ENCODE results near the gene EFHD1. TPM values are rescaled to one million over a fixed set of nuclear protein-coding genes. Genes with fewer than 3 reads are reported as not detected.

EFHD1 gene
- polyA plus RNA-seq, 3 donors, result not detected

DNA sequence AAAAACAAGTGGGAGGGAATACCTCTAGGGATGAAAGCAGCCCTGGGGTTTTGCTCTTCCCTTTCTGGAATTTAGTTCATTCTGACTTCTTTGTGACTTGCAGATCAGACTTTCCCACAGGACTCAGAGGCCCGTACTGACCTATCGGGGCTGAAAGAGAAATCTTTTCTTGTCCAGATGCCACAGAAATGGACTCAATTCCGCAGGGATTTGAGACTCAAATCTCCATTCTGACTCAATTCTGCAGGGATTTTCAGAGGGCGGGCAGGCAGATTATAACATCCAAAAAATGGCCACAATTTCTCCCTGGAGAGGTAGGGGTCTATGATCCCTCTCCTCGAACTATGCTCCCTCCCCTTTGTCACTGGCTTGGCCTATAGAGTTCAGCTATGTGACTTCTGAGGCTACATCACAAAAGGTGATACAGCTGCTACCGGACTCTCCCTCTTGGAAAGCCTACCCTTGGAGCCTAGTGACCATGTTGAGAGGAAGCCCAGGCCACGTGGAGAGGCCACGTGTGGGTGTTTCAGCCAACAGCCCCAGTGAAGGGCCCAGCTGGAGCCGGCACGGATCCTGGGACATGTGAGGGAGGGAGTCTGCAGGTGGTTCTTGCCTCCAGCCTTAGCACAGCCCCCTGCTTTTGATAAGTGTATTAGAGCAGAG lies 4.8 kb upstream of the EFHD1 start:
- H4K20me1 ChIP-seq (ENCODE audit: insufficient read depth, low read length), result no peaks in the 10 kb centered on the region
- H3K4me3 ChIP-seq (replicated peaks in 1 of 3; ENCODE audit: low read depth in 2 of 3, low read length in 3 of 3), result no peak overlapping the region
- H2AFZ ChIP-seq (ENCODE audit: insufficient read depth, low read depth, low read length, poor library complexity, severe bottlenecking), result no peak overlapping the region
- peaks cover 6 to 8% of the 10 kb centered on the region in 2 donors for H3K4me1 ChIP-seq (ENCODE audit: control insufficient read depth in 1 of 2, insufficient read depth in 2 of 2, low read length in 2 of 2)
- peaks cover 1% of the 10 kb centered on the region for H3K4me1 Mint-ChIP-seq
- H3K4me3 Mint-ChIP-seq, result no peak overlapping the region
- TF ChIP-seq, protein P1, sequence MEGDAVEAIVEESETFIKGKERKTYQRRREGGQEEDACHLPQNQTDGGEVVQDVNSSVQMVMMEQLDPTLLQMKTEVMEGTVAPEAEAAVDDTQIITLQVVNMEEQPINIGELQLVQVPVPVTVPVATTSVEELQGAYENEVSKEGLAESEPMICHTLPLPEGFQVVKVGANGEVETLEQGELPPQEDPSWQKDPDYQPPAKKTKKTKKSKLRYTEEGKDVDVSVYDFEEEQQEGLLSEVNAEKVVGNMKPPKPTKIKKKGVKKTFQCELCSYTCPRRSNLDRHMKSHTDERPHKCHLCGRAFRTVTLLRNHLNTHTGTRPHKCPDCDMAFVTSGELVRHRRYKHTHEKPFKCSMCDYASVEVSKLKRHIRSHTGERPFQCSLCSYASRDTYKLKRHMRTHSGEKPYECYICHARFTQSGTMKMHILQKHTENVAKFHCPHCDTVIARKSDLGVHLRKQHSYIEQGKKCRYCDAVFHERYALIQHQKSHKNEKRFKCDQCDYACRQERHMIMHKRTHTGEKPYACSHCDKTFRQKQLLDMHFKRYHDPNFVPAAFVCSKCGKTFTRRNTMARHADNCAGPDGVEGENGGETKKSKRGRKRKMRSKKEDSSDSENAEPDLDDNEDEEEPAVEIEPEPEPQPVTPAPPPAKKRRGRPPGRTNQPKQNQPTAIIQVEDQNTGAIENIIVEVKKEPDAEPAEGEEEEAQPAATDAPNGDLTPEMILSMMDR (IDR thresholded peaks at IDR 0.05), result no peak
- H3K27ac ChIP-seq (ENCODE audit: low read depth in 1 of 2, low read length in 2 of 2), result no peak overlapping the region
- H3K27me3 Mint-ChIP-seq (ENCODE audit: low read depth in 3 of 3), result peaks cover 36 to 68% (median 56%) of the 10 kb centered on the region in 3 donors
- no peaks in the 10 kb centered on the region for H3K9me3 ChIP-seq (replicated peaks in 1 of 2; ENCODE audit: control insufficient read depth in 1 of 2, insufficient read depth in 1 of 2, low read length in 2 of 2)
- intact Hi-C loops (cut with micrococcal nuclease), result no loop called here
- no peak overlapping the region for H3K9ac ChIP-seq (ENCODE audit: insufficient read depth, low read length, poor library complexity, severe bottlenecking)
- H3K9me3 Mint-ChIP-seq, result peaks cover 0 to 5% (median 2%) of the 10 kb centered on the region in 7 donors
- no peak for DNase-seq
- H3K27ac Mint-ChIP-seq, result no peak overlapping the region
- 96% methylated on average over 5 of the region's 10 CpGs for WGBS (ENCODE audit: insufficient coverage)
- H3K36me3 ChIP-seq (replicated peaks in 1 of 2; ENCODE audit: control insufficient read depth in 1 of 2, insufficient read depth in 2 of 2, low read length in 2 of 2), result no peaks in the 10 kb centered on the region
- peaks cover 21 to 48% of the 10 kb centered on the region in 2 donors for H3K27me3 ChIP-seq (ENCODE audit: control insufficient read depth in 2 of 2, insufficient read depth in 2 of 2, low read length in 2 of 2)
- no peaks in the 10 kb centered on the region for H3K79me2 ChIP-seq (ENCODE audit: insufficient read depth, low read length)
- peaks cover 0 to 2% of the 10 kb centered on the region in 2 donors for H3K36me3 Mint-ChIP-seq
- H3K4me2 ChIP-seq (replicated peaks; ENCODE audit: extremely low read depth, low read length, poor library complexity, severe bottlenecking), result no peak overlapping the region

DNA sequence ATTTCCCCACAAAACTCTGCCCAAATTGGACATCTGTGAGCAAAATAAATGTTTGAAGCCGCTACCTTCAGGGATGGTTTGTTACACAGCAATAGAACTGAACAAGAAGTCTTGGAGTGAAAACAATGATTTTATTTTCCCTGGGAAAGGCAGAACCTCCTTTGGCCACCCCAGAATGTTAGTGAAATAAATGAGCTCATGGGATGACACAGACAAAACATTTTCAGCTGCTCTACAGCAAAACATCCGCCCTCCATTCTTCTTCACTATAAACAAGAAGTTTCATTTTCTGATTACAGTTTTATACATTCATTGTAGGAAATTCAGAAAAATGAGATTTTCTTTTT lies 4.3 kb upstream of the EFHD1 start:
- H3K9me3 ChIP-seq (replicated peaks in 1 of 2; ENCODE audit: control insufficient read depth in 1 of 2, insufficient read depth in 1 of 2, low read length in 2 of 2), result no peaks in the 10 kb centered on the region
- intact Hi-C loops (cut with micrococcal nuclease), result no loop called here
- H3K9ac ChIP-seq (ENCODE audit: insufficient read depth, low read length, poor library complexity, severe bottlenecking), result no peak overlapping the region
- H3K27me3 Mint-ChIP-seq (ENCODE audit: low read depth in 3 of 3), result peaks cover 38 to 70% (median 59%) of the 10 kb centered on the region in 3 donors
- H2AFZ ChIP-seq (ENCODE audit: insufficient read depth, low read depth, low read length, poor library complexity, severe bottlenecking), result no peak overlapping the region
- peaks cover 0 to 2% of the 10 kb centered on the region in 2 donors for H3K36me3 Mint-ChIP-seq
- H3K4me3 Mint-ChIP-seq, result no peak overlapping the region
- H3K36me3 ChIP-seq (replicated peaks in 1 of 2; ENCODE audit: control insufficient read depth in 1 of 2, insufficient read depth in 2 of 2, low read length in 2 of 2), result no peaks in the 10 kb centered on the region
- H3K4me1 ChIP-seq (ENCODE audit: control insufficient read depth in 1 of 2, insufficient read depth in 2 of 2, low read length in 2 of 2), result peaks cover 9 to 13% of the 10 kb centered on the region in 2 donors
- TF ChIP-seq, protein P1 (IDR thresholded peaks at IDR 0.05), result no peak
- no peak overlapping the region for H3K4me2 ChIP-seq (replicated peaks; ENCODE audit: extremely low read depth, low read length, poor library complexity, severe bottlenecking)
- no peak for DNase-seq
- no peak overlapping the region for H3K4me3 ChIP-seq (replicated peaks in 1 of 3; ENCODE audit: low read depth in 2 of 3, low read length in 3 of 3)
- H4K20me1 ChIP-seq (ENCODE audit: insufficient read depth, low read length), result no peaks in the 10 kb centered on the region
- peaks cover 25 to 52% of the 10 kb centered on the region in 2 donors for H3K27me3 ChIP-seq (ENCODE audit: control insufficient read depth in 2 of 2, insufficient read depth in 2 of 2, low read length in 2 of 2)
- peaks cover 0 to 5% (median 3%) of the 10 kb centered on the region in 7 donors for H3K9me3 Mint-ChIP-seq
- H3K27ac Mint-ChIP-seq, result no peak overlapping the region
- H3K4me1 Mint-ChIP-seq, result peaks cover 4% of the 10 kb centered on the region
- H3K79me2 ChIP-seq (ENCODE audit: insufficient read depth, low read length), result no peaks in the 10 kb centered on the region
- H3K27ac ChIP-seq (ENCODE audit: low read depth in 1 of 2, low read length in 2 of 2), result no peak overlapping the region
- WGBS (ENCODE audit: insufficient coverage), result no CpG with 5 or more reads among the region's 2 CpGs
